K562 (cell line): ENCODE data around the gene NMRK2. TPM values are rescaled to one million over a fixed set of nuclear protein-coding genes. Genes with fewer than 3 reads are reported as not detected.

Source experiments
- ASH1L ChIP-seq: fragments of 450-650 bp; IDR thresholded peaks from 2 replicates; pipeline ENCODE4 v1.6.1; 2018; ENCODE audit warnings: borderline replicate concordance, mild to moderate bottlenecking, low read depth; ENCODE audit not compliant: partially characterized antibody
- ATF3 ChIP-seq, 2 experiments: fragments of 450-650 bp in 1 of 2; sonication (generic) in 1 of 2; formaldehyde crosslinking in 1 of 2; IDR thresholded peaks in 1 of 2; conservative IDR thresholded peaks in 1 of 2; 2 replicates each; pipeline versions ENCODE4 v1.6.1 to v1.8.1; 2016 to 2023; ENCODE audit warnings: mild to moderate bottlenecking in 2 of 2, moderate library complexity in 2 of 2, inconsistent platforms in 1 of 2, missing genetic modification reagents in 1 of 2
- CAMTA2 ChIP-seq: fragments of 250-450 bp; sonication (Bioruptor Pico); conservative IDR thresholded peaks from 2 replicates; pipeline ENCODE4 v1.5.1; 2022
- CBFA2T3 ChIP-seq: fragments of 450-650 bp; IDR thresholded peaks from 2 replicates; pipeline ENCODE4 v1.6.1; 2017
- E4F1 ChIP-seq: fragments of 250-450 bp; sonication (Bioruptor Pico); IDR thresholded peaks from 2 replicates; pipeline ENCODE4 v1.5.0; 2021; ENCODE audit warnings: mild to moderate bottlenecking, borderline replicate concordance
- FOXM1 ChIP-seq, 2 experiments: fragments of 450-650 bp in 1 of 2; sonication (generic) in 1 of 2; formaldehyde crosslinking in 1 of 2; IDR thresholded peaks; 2 replicates each; pipeline versions ENCODE4 v1.6.1 to v1.9.0; 2017 to 2022; ENCODE audit warnings: low read depth in 2 of 2, mild to moderate bottlenecking in 2 of 2, missing genetic modification reagents in 1 of 2, moderate library complexity in 1 of 2
- FOXP1 ChIP-seq: sonication (generic); formaldehyde crosslinking; IDR thresholded peaks from 2 replicates; pipeline ENCODE4 v1.8.0; 2022; ENCODE audit warnings: mild to moderate bottlenecking, missing genetic modification reagents
- GABPB2 ChIP-seq: fragments of 250-450 bp; sonication (Bioruptor Pico); conservative IDR thresholded peaks from 2 replicates; pipeline ENCODE4 v1.5.1; 2021; ENCODE audit warnings: mild to moderate bottlenecking
- GTF3C2 ChIP-seq: IDR thresholded peaks from 3 replicates; pipeline ENCODE4 v1.6.1; 2011; ENCODE audit warnings: borderline replicate concordance, mild to moderate bottlenecking, moderate library complexity; ENCODE audit not compliant: insufficient read length; ENCODE audit errors: extremely low read depth
- PTRF ChIP-seq: fragments of 450-650 bp; IDR thresholded peaks from 2 replicates; pipeline ENCODE4 v1.6.1; 2016; ENCODE audit warnings: mild to moderate bottlenecking, missing genetic modification characterization, missing compliant biosample characterization
- SLC30A9 ChIP-seq: fragments of 250-450 bp; sonication (Bioruptor Pico); IDR thresholded peaks from 2 replicates; pipeline ENCODE4 v1.8.0; 2022; ENCODE audit warnings: mild to moderate bottlenecking, moderate library complexity
- TAF15 ChIP-seq: fragments of 200-400 bp; formaldehyde crosslinking; IDR thresholded peaks from 2 replicates; pipeline ENCODE4 v1.6.1; 2017; ENCODE audit warnings: mild to moderate bottlenecking, low read depth, low read length, moderate library complexity
- TCF15 ChIP-seq: fragments of 250-450 bp; sonication (Bioruptor Pico); IDR thresholded peaks from 2 replicates; pipeline ENCODE4 v1.8.0; 2022; ENCODE audit warnings: moderate library complexity, mild to moderate bottlenecking, inconsistent platforms
- TGIF2 ChIP-seq: sonication (generic); formaldehyde crosslinking; IDR thresholded peaks from 2 replicates; pipeline ENCODE4 v1.8.1; 2022; ENCODE audit warnings: mild to moderate bottlenecking, missing genetic modification reagents, moderate library complexity
- USF1 ChIP-seq: sonication (generic); formaldehyde crosslinking; IDR thresholded peaks from 2 replicates; pipeline ENCODE4 v1.9.0; 2022; ENCODE audit warnings: mild to moderate bottlenecking, missing genetic modification reagents
- YBX1 ChIP-seq: fragments of 450-650 bp; IDR thresholded peaks from 2 replicates; pipeline ENCODE4 v1.7.1; 2016; ENCODE audit warnings: mild to moderate bottlenecking
- ZC3H4 ChIP-seq: sonication (generic); formaldehyde crosslinking; IDR thresholded peaks from 2 replicates; pipeline ENCODE4 v1.9.0; 2021; ENCODE audit warnings: missing genetic modification reagents, borderline replicate concordance
- ZKSCAN1 ChIP-seq: fragments of 150-350 bp; IDR thresholded peaks from 2 replicates; pipeline ENCODE4 v1.6.1; 2016; ENCODE audit warnings: low read depth, low read length
- ZNF263 ChIP-seq: sonication (generic); formaldehyde crosslinking; IDR thresholded peaks from 2 replicates; pipeline ENCODE4 v1.8.0; 2022; ENCODE audit warnings: mild to moderate bottlenecking, missing genetic modification reagents, borderline replicate concordance
- ZNF551 ChIP-seq: fragments of 250-450 bp; sonication (Bioruptor Pico); IDR thresholded peaks from 2 replicates; pipeline ENCODE4 v1.5.0; 2021; ENCODE audit warnings: mild to moderate bottlenecking, moderate library complexity
- polyA plus RNA-seq, 8 experiments: library from polyadenylated mRNA; depleted of rRNA in 4 of 8; stranded (reverse) in 5 of 8; unstranded in 3 of 8; fragments of >200 nt; fragmentation: Nextera tagmentation in 2 of 8; fragmentation: Illumina TruSeq in 1 of 8; extraction: Ambion mirVana in 2 of 8; extraction: Trizol in 1 of 8; gene quantifications; 2 replicates each; pipeline versions ENCODE4 v1.2.1 to v1.2.3, GENCODE V29; 2011 to 2014; ENCODE audit warnings: inconsistent platforms in 1 of 8, missing spikeins in 1 of 8
- total RNA-seq, 7 experiments: library from RNA; depleted of rRNA in 6 of 7; stranded (reverse); fragments of >200 nt in 6 of 7; fragmentation: Illumina TruSeq in 2 of 7; extraction: Trizol in 2 of 7; gene quantifications; 2 replicates each; pipeline versions ENCODE4 v1.2.1 to v1.2.3, GENCODE V29; 2011 to 2021; ENCODE audit warnings: low replicate concordance in 1 of 7

NMRK2 gene
- total and polyA plus RNA-seq, 9 of the 15 experiments (the other 6 are each of a cell fraction or from before 2014, with no cell fraction given), result not detected

GRCh38 chr19:3970808-3971598 lies 38.1 kb downstream of the NMRK2 start, which contains the start of gene DAPK3 (continued):
- TF ChIP-seq ASH1L, result peak; percentile 91
- TF ChIP-seq GTF3C2, result no peak
- TF ChIP-seq GABPB2, result no peak
- no peak for TF ChIP-seq TCF15
- no peak for TF ChIP-seq FOXP1 (CRISPR knock-in tag)
- no peak for TF ChIP-seq PTRF (tag)
- TF ChIP-seq ZNF263 (CRISPR knock-in tag), result peak; percentile 50; the same call in 1 of the 2 replicates
- TF ChIP-seq ATF3 (IDR thresholded peaks at IDR 0.05), result no peak
- TF ChIP-seq ATF3 (CRISPR knock-in tag; conservative IDR thresholded peaks at IDR 0.05), result no peak
- TF ChIP-seq E4F1 (CRISPR knock-in tag), result no peak
- no peak for TF ChIP-seq TGIF2 (CRISPR knock-in tag)
- no peak for TF ChIP-seq TAF15
- no peak for TF ChIP-seq ZKSCAN1
- no peak for TF ChIP-seq ZNF551 (CRISPR knock-in tag)
- TF ChIP-seq CAMTA2 (CRISPR knock-in tag), result no peak
- no peak for TF ChIP-seq YBX1
- TF ChIP-seq ZC3H4 (CRISPR knock-in tag), result no peak
- TF ChIP-seq SLC30A9 (CRISPR knock-in tag), result no peak
- no peak for TF ChIP-seq FOXM1 (IDR thresholded peaks at IDR 0.05; ENCODE audit: low read depth)
- TF ChIP-seq FOXM1 (CRISPR knock-in tag; IDR thresholded peaks at IDR 0.05; ENCODE audit: low read depth), result no peak; the same call in 1 of the 2 replicates
- no peak for TF ChIP-seq CBFA2T3
- TF ChIP-seq USF1 (CRISPR knock-in tag), result no peak; the same call in 1 of the 2 replicates
